ENCODE results near the gene AARS2. TPM values are rescaled to one million over a fixed set of nuclear protein-coding genes. Genes with fewer than 3 reads are reported as not detected.

Gene AARS2
- total RNA-seq, 1 donor from 2014 or later: 17.3 TPM

DNA sequence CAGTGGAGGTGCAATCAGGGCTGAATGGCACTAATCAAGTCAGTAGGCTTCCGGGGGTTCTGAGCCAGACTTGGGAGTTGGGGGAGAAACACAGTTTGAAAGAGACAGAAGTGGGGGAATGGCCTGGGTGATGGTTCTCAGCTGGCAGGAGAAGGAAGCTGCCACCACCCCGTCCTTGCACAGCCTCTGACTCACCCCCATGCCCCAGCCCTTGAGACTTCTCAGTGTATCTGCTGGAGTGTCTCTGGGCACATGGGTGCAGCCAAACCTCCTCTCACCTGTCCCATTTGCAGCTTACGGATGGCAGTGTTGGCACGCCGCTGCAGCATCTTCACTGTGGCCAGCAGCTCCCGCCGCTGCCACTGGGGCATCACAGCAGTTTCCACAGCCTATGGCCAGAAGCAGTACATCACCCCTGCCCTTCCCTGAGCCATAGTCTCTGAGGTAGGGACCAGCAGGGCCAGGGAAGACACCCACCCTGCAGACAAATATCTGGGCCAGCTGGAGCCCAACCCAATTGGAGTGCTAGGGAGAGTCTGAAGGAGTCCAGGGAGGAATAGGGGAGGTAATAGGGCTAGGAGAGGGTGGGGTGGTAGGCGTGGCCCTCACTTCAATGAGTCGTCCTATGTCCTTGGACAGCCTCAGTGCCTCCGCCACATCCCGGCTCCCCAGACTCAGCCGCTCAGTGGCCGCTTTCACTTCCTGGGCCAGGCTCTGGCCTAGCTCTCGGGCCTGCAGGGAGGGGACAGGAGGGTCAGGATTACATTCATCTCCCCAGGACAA is 11.2 kb downstream of the AARS2 start:
- no peak for DNase-seq (ENCODE audit: low read depth, low spot score)

- DNase-seq (ENCODE audit: low read depth, low spot score): no peak
These were observed 12.0 kb downstream of the AARS2 start for GRCh38 chr6:44301106-44301505.

- DNase-seq (ENCODE audit: low read depth, low spot score): no peak
These were observed 12.8 kb downstream of the AARS2 start for GRCh38 chr6:44300292-44300823.

DNA sequence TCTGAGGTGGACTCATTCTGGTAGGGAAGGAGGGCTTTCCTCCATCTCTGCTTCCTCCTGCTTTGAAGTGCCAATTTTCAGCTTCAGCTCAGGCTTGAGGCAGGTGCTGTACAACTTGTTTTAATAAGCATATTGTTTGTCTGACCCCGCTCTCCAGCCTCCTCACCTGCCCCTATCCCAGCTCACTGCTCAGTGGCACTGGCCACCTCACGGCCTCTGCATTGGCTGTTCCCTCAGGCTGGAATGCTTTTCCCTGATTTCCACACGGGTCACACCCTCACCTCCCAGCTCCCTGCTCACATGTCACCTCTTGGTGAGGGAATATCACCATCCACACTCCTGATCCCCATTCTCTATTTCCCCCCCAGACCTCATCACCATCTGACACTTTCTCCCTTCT is 14.3 kb downstream of the AARS2 start:
- DNase-seq (ENCODE audit: low read depth, low spot score): no peak

- DNase-seq (ENCODE audit: low read depth, low spot score): no peak
These were observed 14.9 kb downstream of the AARS2 start for GRCh38 chr6:44298055-44298803.

DNA sequence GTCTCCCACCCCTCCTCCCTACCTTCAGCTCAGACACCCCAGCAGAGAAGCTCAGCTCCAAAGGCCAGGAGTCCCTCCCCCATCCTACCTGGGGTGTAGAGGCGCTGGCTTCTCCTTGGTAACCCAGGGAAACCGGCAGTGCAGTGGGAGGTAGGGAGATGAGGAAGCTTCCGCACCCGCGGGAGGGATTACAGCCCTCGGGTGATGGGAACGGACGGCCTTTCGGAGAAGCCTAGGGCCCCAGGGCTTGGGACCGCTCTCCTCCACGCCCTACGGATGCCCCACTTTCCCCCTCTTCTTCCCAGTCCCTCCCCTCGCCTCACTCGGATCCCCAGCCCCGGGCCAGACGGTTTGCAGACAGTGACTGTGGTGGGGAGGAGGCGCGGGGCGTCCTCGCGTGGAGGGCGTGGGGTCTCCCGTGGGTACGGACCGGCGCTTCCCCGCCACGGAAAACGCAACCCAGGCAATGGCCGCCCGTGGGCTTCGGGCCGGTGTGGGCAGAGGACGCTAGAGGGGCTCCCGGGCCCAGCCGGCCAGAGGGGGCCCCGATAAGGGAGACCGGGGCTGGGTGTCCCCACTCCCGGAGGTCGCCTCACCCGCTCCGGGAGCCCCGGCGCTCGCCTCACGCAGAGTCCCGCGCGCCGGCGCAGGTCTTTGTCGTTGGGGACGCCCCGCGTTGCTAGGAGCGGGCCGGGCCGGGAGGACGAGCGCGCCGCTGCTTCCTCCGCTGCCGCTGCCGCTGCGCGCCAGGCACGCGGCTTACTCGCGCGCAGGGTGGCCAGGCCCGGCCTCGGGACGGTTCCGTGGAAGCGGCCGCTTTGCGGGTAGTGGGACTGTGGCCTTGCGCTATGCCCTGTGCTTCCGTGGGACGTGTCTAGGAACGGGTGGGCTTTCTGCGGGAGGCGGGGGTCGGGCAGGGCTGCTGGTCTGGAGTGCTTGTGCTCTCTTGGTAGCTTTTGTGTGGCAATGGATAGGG is 15.8 kb downstream of the AARS2 start:
- DNase-seq (ENCODE audit: low read depth, low spot score): no peak

- no peak for DNase-seq (ENCODE audit: low read depth, low spot score)
These were observed 18.0 kb downstream of the AARS2 start for GRCh38 chr6:44294832-44295791.

GRCh38 chr6:44292661-44293365 is 20.3 kb downstream of the AARS2 start:
- no peak for DNase-seq (ENCODE audit: low read depth, low spot score)

DNA sequence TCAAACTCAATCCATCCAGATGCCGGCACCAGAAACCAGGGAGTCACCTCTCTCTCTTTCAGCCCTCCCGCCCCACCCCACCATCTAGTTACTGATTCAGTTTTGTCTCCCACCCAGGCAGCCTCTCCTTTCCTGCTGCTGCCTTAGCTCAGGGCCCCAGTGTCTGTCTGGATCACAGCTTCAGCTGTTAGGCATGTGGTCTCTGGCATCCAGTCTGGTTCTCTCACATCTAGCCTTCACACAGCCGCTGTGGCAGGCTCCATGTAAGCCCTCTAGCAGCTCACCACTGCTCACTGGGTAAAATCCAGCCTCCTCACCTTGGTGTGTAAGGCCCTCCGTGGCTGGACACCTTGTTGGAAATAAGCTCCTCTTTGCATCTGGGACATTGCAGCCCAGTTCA is 21.3 kb downstream of the AARS2 start:
- no peak for DNase-seq (ENCODE audit: low read depth, low spot score)

DNA sequence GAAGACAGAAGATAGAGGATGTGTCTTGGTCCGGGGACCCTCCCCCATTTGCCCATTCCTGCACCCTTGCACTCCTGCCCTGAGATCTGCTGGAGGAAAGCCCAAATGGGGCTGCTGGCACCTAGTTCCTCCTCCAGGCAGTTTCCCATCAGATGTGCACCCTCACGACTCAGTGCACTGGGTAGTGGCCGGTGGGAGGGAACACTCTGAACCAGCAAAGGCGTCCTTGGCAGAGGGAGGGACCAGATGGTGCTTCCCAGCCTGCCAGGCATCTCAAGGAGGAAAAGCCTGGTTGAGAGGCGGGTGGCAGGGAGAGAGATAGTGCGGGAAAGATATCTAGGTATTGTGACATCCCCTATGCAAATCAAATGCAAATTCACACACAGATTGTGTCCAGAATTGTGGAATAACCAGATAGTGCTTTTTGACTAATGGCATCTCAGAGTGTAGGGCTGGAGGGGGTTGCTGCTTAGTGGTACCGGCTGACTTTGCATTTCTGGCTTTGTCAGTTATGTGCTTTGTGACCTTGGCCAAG is 23.4 kb downstream of the AARS2 start:
- no peak for DNase-seq (ENCODE audit: low read depth, low spot score)

- DNase-seq (ENCODE audit: low read depth, low spot score): no peak
These were observed 26.4 kb downstream of the AARS2 start for GRCh38 chr6:44286747-44287146.

- DNase-seq (ENCODE audit: low read depth, low spot score): no peak
These were observed 26.9 kb downstream of the AARS2 start for GRCh38 chr6:44286285-44286565.

DNA sequence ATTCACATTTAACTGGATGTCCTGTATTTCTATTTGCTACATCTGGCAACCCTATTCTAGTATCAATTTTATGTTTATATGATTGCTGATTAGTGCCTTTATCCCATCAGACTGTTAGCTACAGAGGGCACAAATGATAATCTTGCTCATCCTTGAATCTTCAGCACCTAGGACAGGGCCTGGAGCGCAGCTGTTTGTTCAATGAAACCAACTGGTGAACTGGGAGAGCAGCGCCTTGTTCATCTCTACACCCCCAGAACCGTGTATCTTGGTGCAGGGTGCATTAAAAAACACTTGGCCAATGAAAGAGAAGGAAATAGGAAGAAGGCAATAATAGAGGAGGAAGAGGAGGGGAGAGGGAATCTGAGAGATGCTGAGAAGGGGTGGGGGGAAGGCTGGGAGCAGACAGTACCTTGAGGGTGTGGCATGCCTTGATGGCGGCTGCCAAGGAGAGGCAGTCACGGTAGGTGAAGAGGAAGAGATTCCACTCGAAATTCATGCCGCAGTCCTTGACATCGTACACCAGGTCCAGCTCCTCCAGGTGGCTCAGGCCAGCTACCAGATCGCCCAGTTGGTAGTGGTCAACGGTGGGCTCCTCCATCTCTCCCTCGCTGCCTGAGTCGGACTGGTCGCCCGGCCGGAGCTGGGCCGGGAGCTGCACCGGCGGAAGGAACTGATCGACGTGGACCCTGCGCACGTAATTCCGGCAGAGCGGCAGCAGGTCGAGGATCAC is 27.4 kb downstream of the AARS2 start:
- DNase-seq (ENCODE audit: low read depth, low spot score): no peak

DNA sequence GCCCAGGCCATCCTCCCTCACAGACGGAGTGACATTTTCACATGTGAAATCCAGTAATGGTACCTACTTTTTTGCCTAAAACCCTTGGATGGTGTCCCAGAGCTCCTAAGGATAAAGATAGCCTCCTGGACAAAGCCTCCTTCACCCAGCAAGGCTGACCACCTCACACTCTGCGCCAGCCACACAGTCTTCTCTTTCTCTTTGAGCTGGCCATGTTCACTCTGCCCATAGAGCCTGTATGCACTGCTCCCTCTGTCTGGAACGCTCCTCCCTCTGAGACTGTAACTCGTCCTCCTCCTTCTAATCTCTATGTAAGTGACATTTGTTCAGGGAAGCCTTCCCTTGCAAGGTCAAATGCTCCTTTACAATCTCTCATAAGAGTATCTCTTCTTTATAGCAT is 28.3 kb downstream of the AARS2 start:
- DNase-seq (ENCODE audit: low read depth, low spot score): no peak

DNA sequence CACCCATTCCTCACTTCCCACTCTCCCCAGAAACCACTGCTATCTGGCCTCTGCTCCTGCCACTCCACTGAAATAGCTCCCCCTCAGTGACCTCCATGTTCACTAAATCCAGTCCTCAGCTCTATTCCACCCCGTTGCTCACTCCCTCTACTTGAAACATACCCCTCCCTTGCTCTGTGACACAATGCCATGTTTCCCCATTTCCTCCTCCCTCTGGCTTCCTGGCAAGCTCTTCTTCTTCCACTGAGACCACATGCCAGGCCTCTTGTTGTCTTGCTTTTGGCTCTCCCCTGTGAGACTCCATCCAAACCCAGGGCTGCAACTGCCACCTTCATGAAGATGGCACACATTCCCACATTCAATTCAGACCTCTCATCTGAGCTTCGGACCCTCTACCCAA is 29.0 kb downstream of the AARS2 start:
- no peak for DNase-seq (ENCODE audit: low read depth, low spot score)

DNA sequence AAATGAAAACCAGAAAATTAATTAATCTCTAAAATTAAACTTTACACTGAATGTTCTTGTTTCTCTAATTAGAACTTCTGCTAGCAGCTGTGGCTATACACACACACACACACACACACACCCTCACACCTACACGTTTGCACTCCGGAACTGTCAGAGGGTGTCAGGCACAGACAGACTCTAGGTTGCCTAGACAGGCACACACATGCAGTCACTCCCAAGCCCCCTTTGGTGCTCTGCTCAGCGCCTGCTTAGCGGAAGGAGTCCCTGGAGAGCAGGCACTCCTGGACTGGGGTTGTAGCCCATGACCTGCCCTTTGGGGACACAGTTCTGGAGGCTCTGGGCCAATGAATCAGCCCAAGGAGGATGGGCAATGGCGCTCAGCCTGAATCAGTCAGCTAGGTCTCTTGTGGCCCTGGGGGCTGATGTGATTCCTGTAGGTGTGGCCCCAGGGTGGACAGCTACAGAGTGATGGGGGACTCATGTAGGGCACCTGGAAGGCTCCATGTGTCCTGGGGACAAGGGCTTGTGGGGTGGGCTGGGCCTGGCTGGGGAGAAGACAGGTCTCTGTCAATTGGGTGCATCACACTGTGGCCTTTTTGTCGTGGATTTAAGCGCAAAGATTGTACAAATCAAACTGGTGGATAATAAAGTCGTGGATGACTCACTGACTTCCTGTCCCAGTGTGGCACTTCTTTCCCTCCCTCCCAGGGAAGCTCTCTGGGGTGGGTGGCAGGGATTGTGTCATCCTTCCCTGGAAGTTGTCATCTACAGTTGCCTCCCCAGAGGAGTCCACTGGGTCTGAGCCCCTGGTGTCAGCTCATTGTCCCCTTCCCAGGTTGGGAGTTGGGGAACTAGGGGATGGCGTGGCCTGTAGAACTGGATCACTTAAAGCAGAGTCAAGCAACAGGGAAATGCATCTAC is 34.1 kb downstream of the AARS2 start:
- DNase-seq (ENCODE audit: low read depth, low spot score): no peak

- DNase-seq (ENCODE audit: low read depth, low spot score): no peak
These were observed 34.8 kb downstream of the AARS2 start for GRCh38 chr6:44278315-44278714.

DNA sequence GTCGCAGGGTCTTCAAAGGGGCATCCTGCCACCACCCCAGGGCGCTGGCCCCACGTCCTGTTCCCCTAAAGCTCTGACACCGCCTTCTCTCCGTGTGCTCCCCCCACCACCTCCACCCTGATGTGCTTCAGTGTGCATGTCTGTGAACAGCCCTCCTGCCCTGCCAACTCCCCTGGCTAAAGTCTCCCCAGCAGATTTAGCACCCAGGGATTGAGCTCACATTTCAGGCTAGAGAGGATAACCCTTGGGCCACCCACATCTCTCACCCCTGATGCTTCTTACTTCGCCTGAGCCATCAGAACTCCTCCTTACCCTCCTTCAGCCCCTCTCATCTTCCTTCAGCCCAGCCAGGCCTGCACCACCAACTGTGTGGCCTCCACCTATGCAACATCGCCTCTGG is 35.4 kb downstream of the AARS2 start:
- DNase-seq (ENCODE audit: low read depth, low spot score): no peak

Data from pulmonary artery endothelial cell (primary cell).